Hypothalamus (tissue), 51 donors: ENCODE data around the gene GPC6.

Experiments used
- DNase-seq, 51 donors: peaks; one replicate each; lab custom pipeline; 2025; lab: John Stamatoyannopoulos, UW

GPC6 gene

GRCh38 chr13:93805736-93806135, 579.1 kb downstream of the GPC6 start:
- DNase-seq, result no peak

GRCh38 chr13:93806861-93807260, 580.3 kb downstream of the GPC6 start:
- no peak for DNase-seq

- no peak for DNase-seq
Measured at GRCh38 chr13:93810264-93810663, 583.7 kb downstream of the GPC6 start.

GRCh38 chr13:93811071-93811737, 584.6 kb downstream of the GPC6 start:
- DNase-seq, result no peak

- DNase-seq, result no peak
Measured at GRCh38 chr13:93811738-93812112, 585.1 kb downstream of the GPC6 start.

- DNase-seq, result no peak
Measured at GRCh38 chr13:93814658-93815057, 588.1 kb downstream of the GPC6 start.

GRCh38 chr13:93818345-93818744, 591.7 kb downstream of the GPC6 start:
- DNase-seq, result no peak

GRCh38 chr13:93819331-93819890, 592.8 kb downstream of the GPC6 start:
- DNase-seq, result no peak

- no peak for DNase-seq
Measured at GRCh38 chr13:93824286-93824685, 597.7 kb downstream of the GPC6 start.

- DNase-seq, result no peak
Measured at GRCh38 chr13:93834051-93834450, 607.4 kb downstream of the GPC6 start.

GRCh38 chr13:93843082-93843481, 616.5 kb downstream of the GPC6 start:
- DNase-seq, result no peak

- DNase-seq, result no peak
Measured at GRCh38 chr13:93847162-93847561, 620.6 kb downstream of the GPC6 start.

GRCh38 chr13:93848247-93848646, 621.6 kb downstream of the GPC6 start:
- DNase-seq, result no peak

- no peak for DNase-seq
Measured at GRCh38 chr13:93851236-93851635, 624.6 kb downstream of the GPC6 start.

- DNase-seq, result no peak
Measured at GRCh38 chr13:93853912-93854311, 627.3 kb downstream of the GPC6 start.

GRCh38 chr13:93857126-93857525, 630.5 kb downstream of the GPC6 start:
- DNase-seq, result no peak

- no peak for DNase-seq
Measured at GRCh38 chr13:93859716-93860115, 633.1 kb downstream of the GPC6 start.

- DNase-seq, result peak in 1 of 51 donors; percentile 40
Measured at GRCh38 chr13:93861818-93862217, 635.2 kb downstream of the GPC6 start.

- peak in 1 of 51 donors; percentile 40 for DNase-seq
Measured at GRCh38 chr13:93862259-93862658, 635.7 kb downstream of the GPC6 start.

GRCh38 chr13:93865235-93865634, 638.6 kb downstream of the GPC6 start:
- no peak for DNase-seq

GRCh38 chr13:93867481-93867880, 640.9 kb downstream of the GPC6 start:
- no peak for DNase-seq

- no peak for DNase-seq
Measured at GRCh38 chr13:93872376-93872775, 645.8 kb downstream of the GPC6 start.
